HEK293 (cell line): Measurements from ENCODE around the gene IGFLR1.
A peak's percentile ranks its signal among the peaks of the same experiment; 100 is the strongest.

Experiments
- CTCF ChIA-PET: fragments of 350-600 bp; formaldehyde crosslinking; extraction: SDS; loops from one replicate; lab custom pipeline; 2021; ENCODE audit warnings: antibody characterized with exemption; lab: Yijun Ruan, JAX
- POLR2A ChIA-PET: fragments of 300-600 bp; formaldehyde crosslinking; extraction: SDS; loops from one replicate; lab custom pipeline; 2020; ENCODE audit warnings: antibody characterized with exemption, inconsistent platforms; lab: Yijun Ruan, JAX
- H3K27ac ChIP-seq: fragments of 200-500 bp; sonication (Bioruptor generic); 2 replicates; pipeline ENCODE4 v1.5.1; 2014; ENCODE audit warnings: low read depth, low read length, control low read depth, inconsistent platforms; ENCODE audit errors: extremely low read depth
- H3K36me3 ChIP-seq, 2 experiments: fragments of 200-500 bp in 1 of 2; sonication (Bioruptor generic) in 1 of 2; 1 replicate in 1 of 2; 2 replicates in 1 of 2; pipeline ENCODE4 v1.5.1; 2014 to 2017; ENCODE audit warnings: inconsistent platforms in 2 of 2, low read length in 2 of 2; ENCODE audit not compliant: control insufficient read depth in 2 of 2, insufficient read depth in 1 of 2
- H3K4me1 ChIP-seq: fragments of 200-500 bp; sonication (Bioruptor generic); 2 replicates; pipeline ENCODE4 v1.5.1; 2014; ENCODE audit warnings: mild to moderate bottlenecking, low read length, inconsistent platforms; ENCODE audit not compliant: control insufficient read depth, insufficient read depth
- H3K4me3 ChIP-seq: 2 replicates; pipeline ENCODE4 v1.5.1; 2011; ENCODE audit warnings: low read depth, mild to moderate bottlenecking, control low read depth, low read length, moderate library complexity
- H3K9me3 ChIP-seq: fragments of 200-500 bp; sonication (Bioruptor generic); 2 replicates; pipeline ENCODE4 v1.5.1; 2014; ENCODE audit warnings: low read depth, low read length, inconsistent platforms; ENCODE audit not compliant: control insufficient read depth, insufficient read depth
- BCL11A ChIP-seq: fragments of 450-650 bp; formaldehyde crosslinking; IDR thresholded peaks from 2 replicates; pipeline ENCODE4 v1.5.1; 2016; ENCODE audit warnings: low read depth, missing biosample characterization, missing genetic modification characterization
- BCL11B ChIP-seq: fragments of 450-650 bp; formaldehyde crosslinking; IDR thresholded peaks from 2 replicates; pipeline ENCODE4 v1.5.1; 2016; ENCODE audit warnings: low read depth, missing biosample characterization, missing genetic modification characterization
- EGR2 ChIP-seq: fragments of 450-650 bp; formaldehyde crosslinking; IDR thresholded peaks from 2 replicates; pipeline ENCODE4 v1.5.1; 2016; ENCODE audit warnings: low read depth, missing biosample characterization, missing genetic modification characterization
- GLIS2 ChIP-seq: fragments of 450-650 bp; formaldehyde crosslinking; IDR thresholded peaks from 2 replicates; pipeline ENCODE4 v1.5.1; 2016; ENCODE audit warnings: missing biosample characterization, missing genetic modification characterization
- HIC1 ChIP-seq: fragments of 450-650 bp; formaldehyde crosslinking; IDR thresholded peaks from 2 replicates; pipeline ENCODE4 v1.5.1; 2016; ENCODE audit warnings: missing biosample characterization, missing genetic modification characterization
- HOXA7 ChIP-seq: sonication (generic); formaldehyde crosslinking; IDR thresholded peaks from 2 replicates; pipeline ENCODE4 v1.8.1; 2022; ENCODE audit warnings: missing genetic modification reagents, borderline replicate concordance
- HOXD13 ChIP-seq: sonication (generic); formaldehyde crosslinking; IDR thresholded peaks from 2 replicates; pipeline ENCODE4 v1.8.0; 2022; ENCODE audit warnings: missing genetic modification reagents, borderline replicate concordance
- KLF1 ChIP-seq: fragments of 450-650 bp; formaldehyde crosslinking; IDR thresholded peaks from 2 replicates; pipeline ENCODE4 v1.5.1; 2016; ENCODE audit warnings: missing biosample characterization, missing genetic modification characterization
- KLF8 ChIP-seq: fragments of 450-650 bp; formaldehyde crosslinking; IDR thresholded peaks from 2 replicates; pipeline ENCODE4 v1.5.1; 2016; ENCODE audit warnings: missing biosample characterization, missing genetic modification characterization
- RBAK ChIP-seq: fragments of 450-650 bp; formaldehyde crosslinking; IDR thresholded peaks from 2 replicates; pipeline ENCODE4 v1.5.1; 2016; ENCODE audit warnings: missing biosample characterization, missing genetic modification characterization
- SP2 ChIP-seq: fragments of 450-650 bp; formaldehyde crosslinking; IDR thresholded peaks from 2 replicates; pipeline ENCODE4 v1.5.1; 2016; ENCODE audit warnings: missing biosample characterization, missing genetic modification characterization
- WT1 ChIP-seq: fragments of 450-650 bp; formaldehyde crosslinking; IDR thresholded peaks from 2 replicates; pipeline ENCODE4 v1.5.1; 2016; ENCODE audit warnings: missing biosample characterization, missing genetic modification characterization
- ZEB2 ChIP-seq: fragments of 450-650 bp; formaldehyde crosslinking; IDR thresholded peaks from 2 replicates; pipeline ENCODE4 v1.5.1; 2016; ENCODE audit warnings: missing biosample characterization, missing genetic modification characterization
- ZFHX2 ChIP-seq: fragments of 450-650 bp; formaldehyde crosslinking; conservative IDR thresholded peaks from 2 replicates; pipeline ENCODE4 v1.5.1; 2016; ENCODE audit warnings: missing biosample characterization, missing genetic modification characterization
- ZNF140 ChIP-seq: fragments of 450-650 bp; formaldehyde crosslinking; IDR thresholded peaks from 2 replicates; pipeline ENCODE4 v1.5.1; 2016; ENCODE audit warnings: missing biosample characterization, missing genetic modification characterization
- ZNF292 ChIP-seq: fragments of 450-650 bp; formaldehyde crosslinking; IDR thresholded peaks from 2 replicates; pipeline ENCODE4 v1.5.1; 2016; ENCODE audit warnings: low read depth, missing biosample characterization, missing genetic modification characterization, borderline replicate concordance
- ZNF324 ChIP-seq: fragments of 450-650 bp; formaldehyde crosslinking; IDR thresholded peaks from 2 replicates; pipeline ENCODE4 v1.5.1; 2016; ENCODE audit warnings: missing biosample characterization, missing genetic modification characterization
- ZNF341 ChIP-seq: fragments of 450-650 bp; formaldehyde crosslinking; IDR thresholded peaks from 2 replicates; pipeline ENCODE4; 2016; ENCODE audit warnings: low read depth, missing biosample characterization, missing genetic modification characterization
- ZNF350 ChIP-seq: fragments of 450-650 bp; formaldehyde crosslinking; IDR thresholded peaks from 2 replicates; pipeline ENCODE4 v1.5.0; 2017; ENCODE audit warnings: missing biosample characterization, mild to moderate bottlenecking, missing genetic modification characterization
- ZNF423 ChIP-seq: fragments of 450-650 bp; formaldehyde crosslinking; IDR thresholded peaks from 2 replicates; pipeline ENCODE4 v1.5.1; 2016; ENCODE audit warnings: missing biosample characterization, missing genetic modification characterization
- ZNF549 ChIP-seq: fragments of 450-650 bp; IDR thresholded peaks from 2 replicates; pipeline ENCODE4 v1.5.1; 2018; ENCODE audit warnings: missing biosample characterization, missing genetic modification characterization, mild to moderate bottlenecking, inconsistent platforms, moderate library complexity
- ZNF664 ChIP-seq: fragments of 450-650 bp; formaldehyde crosslinking; IDR thresholded peaks from 2 replicates; pipeline ENCODE4 v1.5.1; 2016; ENCODE audit warnings: missing biosample characterization, missing genetic modification characterization
- TF ChIP-seq, protein P1 (sequence below): sonication (generic); formaldehyde crosslinking; IDR thresholded peaks from 2 replicates; pipeline ENCODE4 v1.8.1; 2022; ENCODE audit warnings: mild to moderate bottlenecking, moderate library complexity, missing genetic modification reagents
- TF ChIP-seq, protein P2 (sequence below): fragments of 450-650 bp; formaldehyde crosslinking; IDR thresholded peaks from 2 replicates; pipeline ENCODE4 v1.5.1; 2016; ENCODE audit warnings: missing biosample characterization, missing genetic modification characterization

Gene IGFLR1

DNA sequence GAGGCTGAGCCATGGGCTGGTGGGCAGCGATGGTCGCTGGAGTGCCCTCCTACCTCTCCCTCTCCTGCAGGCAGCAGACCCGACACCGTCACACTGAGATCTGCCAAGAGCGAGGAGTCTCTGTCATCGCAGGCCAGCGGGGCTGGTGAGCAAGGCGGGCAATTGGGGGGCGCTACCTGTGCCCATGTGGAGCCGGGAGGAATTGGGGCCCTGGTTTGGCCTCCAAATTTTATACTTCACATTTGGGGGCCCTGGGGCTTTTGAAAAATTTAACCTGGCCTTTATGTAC is 43.0 kb upstream of the IGFLR1 start (continued):
- TF ChIP-seq HOXD13, result no peak
- no peak for TF ChIP-seq ZNF350
- no peak for TF ChIP-seq WT1 (tag by site-specific recombination)
- TF ChIP-seq ZNF324, result no peak
- no peak for TF ChIP-seq ZNF549
- TF ChIP-seq ZNF140 (tag by site-specific recombination), result no peak
- TF ChIP-seq, protein P1, sequence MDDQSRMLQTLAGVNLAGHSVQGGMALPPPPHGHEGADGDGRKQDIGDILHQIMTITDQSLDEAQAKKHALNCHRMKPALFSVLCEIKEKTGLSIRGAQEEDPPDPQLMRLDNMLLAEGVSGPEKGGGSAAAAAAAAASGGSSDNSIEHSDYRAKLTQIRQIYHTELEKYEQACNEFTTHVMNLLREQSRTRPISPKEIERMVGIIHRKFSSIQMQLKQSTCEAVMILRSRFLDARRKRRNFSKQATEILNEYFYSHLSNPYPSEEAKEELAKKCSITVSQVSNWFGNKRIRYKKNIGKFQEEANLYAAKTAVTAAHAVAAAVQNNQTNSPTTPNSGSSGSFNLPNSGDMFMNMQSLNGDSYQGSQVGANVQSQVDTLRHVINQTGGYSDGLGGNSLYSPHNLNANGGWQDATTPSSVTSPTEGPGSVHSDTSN (CRISPR knock-in tag), result no peak

- Histone ChIP-seq H3K4me1 (no peaks in the 10 kb centered on the region), H3K27ac (no peak overlapping the region), H3K4me3 (no peak overlapping the region), H3K36me3 (peaks cover 32 to 33% of the 10 kb centered on the region in 2 experiments), H3K9me3 (no peaks in the 10 kb centered on the region)
- no peak for TF ChIP-seq ZNF423
- TF ChIP-seq KLF1 (tag by site-specific recombination), result peak; percentile 78
- TF ChIP-seq ZNF350, result no peak
- peak; percentile 74 for TF ChIP-seq ZFHX2
- TF ChIP-seq RBAK (tag by site-specific recombination), result no peak
- peak; percentile 65 for TF ChIP-seq EGR2 (tag by site-specific recombination)
- peak; percentile 57; the same call in 1 of the 2 replicates for TF ChIP-seq KLF8
- no peak for TF ChIP-seq GLIS2 (tag by site-specific recombination)
- no peak for TF ChIP-seq HIC1 (tag by site-specific recombination)
- TF ChIP-seq HOXA7 (CRISPR knock-in tag), result no peak
- no peak for TF ChIP-seq ZEB2
- ChIA-PET CTCF (interaction anchor here (0.6 to 0.7 kb wide), 2 partner anchors 12 to 92 kb away, joined by 3 read pairs; no protein-coding TSS in a partner anchor), POLR2A (interaction anchor here (0.7 to 1.1 kb wide), 4 partner anchors 17 to 39 kb away, joined by 3 to 8 read pairs (median 4); partner anchors contain the start of genes LIN37, PSENEN and U2AF1L4)
These were observed 42.5 kb upstream of the IGFLR1 start for GRCh38 chr19:35784503-35785338.

DNA sequence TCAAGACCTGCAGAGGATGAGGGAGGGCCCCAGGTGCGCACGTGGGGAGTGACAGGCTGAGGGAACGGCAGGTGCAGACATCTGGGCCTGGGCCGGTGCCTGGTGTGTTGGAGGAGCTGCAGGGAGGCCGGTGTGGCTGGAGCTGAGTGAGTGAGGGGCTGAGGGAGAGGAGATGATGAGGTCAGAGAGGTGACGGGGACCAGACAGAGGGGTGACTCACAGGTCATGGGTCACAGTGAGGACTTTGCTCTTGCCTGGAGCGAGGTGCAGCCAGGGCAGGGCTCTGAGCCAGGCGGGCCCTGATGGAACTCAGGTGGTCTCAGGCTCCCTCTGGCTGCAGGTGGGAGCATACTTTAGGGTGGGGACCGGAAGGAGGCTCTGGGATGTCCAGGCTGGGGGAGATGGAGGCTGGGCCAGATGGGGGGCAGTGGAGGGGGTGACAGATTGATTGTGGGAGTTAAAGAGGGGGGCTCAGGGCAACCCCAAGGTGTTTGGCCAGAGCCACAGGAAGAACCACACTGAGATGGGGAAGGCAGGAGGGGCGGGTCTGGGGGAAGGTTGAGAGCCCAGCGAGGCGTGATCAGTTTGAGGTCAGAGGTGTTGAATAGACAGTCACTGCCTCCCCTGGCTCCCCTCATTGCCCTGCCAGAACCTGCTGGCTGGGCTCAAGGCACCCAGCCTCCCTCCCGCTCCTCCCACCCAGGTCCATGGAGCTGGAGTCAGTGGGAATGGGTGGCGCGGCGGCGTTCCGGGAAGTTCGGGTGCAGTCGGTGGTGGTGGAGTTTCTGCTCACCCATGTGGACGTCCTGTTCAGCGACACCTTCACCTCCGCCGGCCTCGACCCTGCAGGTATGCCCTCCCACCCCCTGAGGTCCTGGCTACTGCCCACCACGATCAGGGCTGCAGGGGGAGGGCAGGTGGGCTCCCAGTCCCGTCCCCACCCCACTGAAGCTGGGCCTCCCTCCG is 41.5 kb upstream of the IGFLR1 start:
- Histone ChIP-seq H3K36me3 (peaks cover 38 to 42% of the 10 kb centered on the region in 2 experiments), H3K9me3 (no peaks in the 10 kb centered on the region), H3K27ac (no peak overlapping the region), H3K4me3 (no peak overlapping the region), H3K4me1 (no peaks in the 10 kb centered on the region)
- ChIA-PET POLR2A (interaction anchor here (0.7 to 1.1 kb wide), 3 partner anchors 24 to 38 kb away, joined by 3 to 8 read pairs (median 5); partner anchors contain the start of genes LIN37, PSENEN and U2AF1L4), CTCF (no interaction called here)
- TF ChIP-seq, protein P2, sequence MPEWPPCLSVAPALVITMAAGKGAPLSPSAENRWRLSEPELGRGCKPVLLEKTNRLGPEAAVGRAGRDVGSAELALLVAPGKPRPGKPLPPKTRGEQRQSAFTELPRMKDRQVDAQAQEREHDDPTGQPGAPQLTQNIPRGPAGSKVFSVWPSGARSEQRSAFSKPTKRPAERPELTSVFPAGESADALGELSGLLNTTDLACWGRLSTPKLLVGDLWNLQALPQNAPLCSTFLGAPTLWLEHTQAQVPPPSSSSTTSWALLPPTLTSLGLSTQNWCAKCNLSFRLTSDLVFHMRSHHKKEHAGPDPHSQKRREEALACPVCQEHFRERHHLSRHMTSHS, result no peak
- TF ChIP-seq ZNF341 (tag by site-specific recombination) (peak; percentile 69), HIC1 (tag by site-specific recombination) (0 out of 2 replicates have a peak, but pooled peaks have one; percentile 10), BCL11B (peak; percentile 24; the same call in 1 of the 2 replicates), SP2 (tag by site-specific recombination) (0 out of 2 replicates have a peak, but pooled peaks have one; percentile 13), BCL11A (0 out of 2 replicates have a peak, but pooled peaks have one; percentile 16), ZNF292 (tag by site-specific recombination) (no peak), ZNF664 (no peak), GLIS2 (tag by site-specific recombination) (peak; percentile 56; the same call in 1 of the 2 replicates), ZEB2 (0 out of 2 replicates have a peak, but pooled peaks have one; percentile 17)
